RKO (cell line): ENCODE results near the gene REM2.
A peak's percentile ranks its signal among the peaks of the same experiment; 100 is the strongest.

Experiments
- DNase-seq: peaks from one replicate; pipeline ENCODE4 v3.0.0-alpha.2; 2016; ENCODE audit warnings: low spot score

The REM2 gene

DNA sequence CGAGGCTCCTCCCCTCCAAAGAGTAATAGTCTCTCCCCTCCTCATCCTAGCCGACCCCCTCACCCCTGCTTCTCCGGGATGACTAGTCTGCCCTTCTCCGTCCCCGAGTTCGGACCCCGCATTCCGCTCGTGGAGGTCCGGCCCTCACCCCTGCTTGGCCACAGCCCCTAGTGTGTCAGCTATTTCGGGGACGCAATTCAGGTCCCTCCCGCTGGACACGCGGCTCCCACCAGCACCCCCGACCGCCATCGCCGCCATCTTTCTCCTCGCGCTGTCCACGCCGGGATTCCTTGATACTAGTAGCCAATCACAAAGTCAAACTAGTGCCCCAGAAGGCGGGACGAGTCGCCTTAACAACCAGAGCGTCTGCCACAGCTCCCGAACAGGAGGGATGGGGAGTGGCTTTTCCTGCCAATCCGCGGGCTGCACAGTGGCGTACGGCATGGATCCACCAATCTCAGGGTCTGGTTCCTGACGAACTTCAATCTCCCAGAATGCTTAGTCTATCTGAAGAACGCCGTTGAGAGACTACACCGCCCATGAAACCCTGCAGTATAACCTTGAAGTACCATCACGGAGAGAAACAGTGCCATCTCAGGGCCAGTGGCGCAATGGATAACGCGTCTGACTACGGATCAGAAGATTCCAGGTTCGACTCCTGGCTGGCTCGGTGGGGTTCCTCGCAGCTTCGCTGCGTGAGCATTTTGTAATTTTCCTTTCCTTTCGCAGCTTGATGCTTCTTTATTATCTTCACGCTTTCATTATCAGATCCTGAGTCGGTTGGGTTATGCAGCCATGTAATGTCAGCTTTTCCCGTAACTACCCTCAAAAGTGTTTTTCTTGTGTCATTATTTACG lies 46.3 kb downstream of the REM2 start, which contains the start of gene PRMT5:
Gene PRMT5, minus strand, starts transcription at position 273 of the 857 bp plus-strand sequence. Its CDS starts 15 bp downstream, at position 258.
- DNase-seq, result peak; percentile 100

DNA sequence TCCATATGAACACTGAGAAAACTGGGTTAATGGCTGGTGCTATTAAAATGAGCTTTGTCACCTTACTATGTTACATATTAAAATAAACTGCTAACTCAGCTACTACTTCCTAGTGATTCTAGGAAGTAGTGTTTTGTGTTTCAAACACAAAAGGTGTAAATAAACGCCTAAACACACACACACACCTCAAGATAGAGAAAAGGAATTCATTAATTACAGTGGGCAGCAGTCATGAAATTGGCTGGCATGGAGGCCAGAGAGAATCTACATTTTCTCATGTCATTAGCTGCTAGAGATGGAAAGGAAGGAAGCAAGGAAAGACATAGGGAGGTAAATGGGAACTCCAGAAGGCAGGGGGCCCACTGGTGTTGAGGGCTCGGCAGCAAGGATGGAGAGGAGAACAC lies 46.9 kb downstream of the REM2 start:
- DNase-seq, result no peak

DNA sequence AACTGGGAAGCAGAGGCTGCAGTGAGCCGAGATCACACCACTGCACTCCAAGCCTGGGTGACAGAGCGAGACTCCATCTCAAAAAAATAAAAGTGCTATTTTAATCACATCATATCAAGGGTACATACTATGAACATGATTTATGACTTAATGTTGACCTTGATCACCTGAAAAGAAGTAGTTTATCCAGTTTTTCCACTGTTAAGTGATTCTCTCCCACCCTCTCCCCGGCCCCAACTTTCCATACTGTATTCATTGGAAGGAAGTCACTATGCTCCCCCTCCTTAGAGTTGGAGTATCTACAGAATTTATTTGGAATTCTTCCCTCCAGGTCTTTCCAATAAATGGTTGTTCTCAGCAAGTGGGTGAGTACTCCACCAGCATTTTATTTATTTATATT lies 49.1 kb downstream of the REM2 start:
- DNase-seq, result no peak

DNA sequence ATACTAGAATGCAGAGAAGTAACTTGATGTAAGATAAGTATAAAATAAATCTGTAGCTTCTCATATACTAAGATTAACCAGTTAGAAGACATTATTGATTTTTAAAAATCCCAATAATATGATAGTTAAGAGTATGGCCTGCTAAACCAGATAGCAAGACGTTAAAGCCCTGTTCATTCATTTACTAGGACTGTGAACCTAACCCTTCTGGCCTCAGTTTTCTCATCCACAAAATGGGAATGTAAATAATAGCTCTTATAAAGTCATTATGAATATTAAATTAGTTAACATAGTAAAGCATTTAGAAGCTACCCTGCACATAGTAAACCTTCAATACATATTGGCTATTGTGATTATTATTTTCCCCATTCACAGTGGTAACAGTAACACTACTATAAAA lies 52.1 kb downstream of the REM2 start:
- no peak for DNase-seq
